BE2C (cell line): Measurements from ENCODE around the gene TSPAN16.

ENCODE experiments used
- DNase-seq: peaks from one replicate; pipeline ENCODE4 v3.0.0-alpha.2; 2020
- H3K27me3 ChIP-seq: fragments of 250-450 bp; sonication (Bioruptor Pico); 2 replicates; pipeline ENCODE4 v1.5.1; 2020; ENCODE audit warnings: mild to moderate bottlenecking
- H3K36me3 ChIP-seq: fragments of 250-450 bp; sonication (Bioruptor Pico); 2 replicates; pipeline ENCODE4 v1.5.1; 2020; ENCODE audit warnings: mild to moderate bottlenecking
- H3K4me1 ChIP-seq: fragments of 250-450 bp; sonication (Bioruptor Pico); 2 replicates; pipeline ENCODE4 v1.5.1; 2020
- H3K4me3 ChIP-seq: 2 replicates; pipeline ENCODE4 v1.5.1; 2011; ENCODE audit warnings: low read depth, low read length
- H3K9me3 ChIP-seq: fragments of 250-450 bp; sonication (Bioruptor Pico); 2 replicates; pipeline ENCODE4 v1.5.1; 2020
- TF ChIP-seq, protein P1 (sequence below): IDR thresholded peaks from 2 replicates; pipeline ENCODE4 v1.5.1; 2012; ENCODE audit warnings: mild to moderate bottlenecking, low read depth, low read length

Gene TSPAN16

GRCh38 chr19:11288349-11288748, 7.6 kb upstream of the TSPAN16 start:
- no peak for DNase-seq
- no peaks in the 10 kb centered on the region for H3K27me3 ChIP-seq

GRCh38 chr19:11290256-11290655, 5.7 kb upstream of the TSPAN16 start:
- Histone ChIP-seq H3K4me1 (no peaks in the 10 kb centered on the region), H3K36me3 (no peaks in the 10 kb centered on the region)
- DNase-seq, result no peak

More at GRCh38 chr19:11288349-11288748, 7.6 kb upstream of the TSPAN16 start:
- Histone ChIP-seq H3K9me3 (no peaks in the 10 kb centered on the region), H3K4me1 (no peaks in the 10 kb centered on the region), H3K4me3 (no peak overlapping the region), H3K36me3 (no peaks in the 10 kb centered on the region)
- TF ChIP-seq, protein P1, sequence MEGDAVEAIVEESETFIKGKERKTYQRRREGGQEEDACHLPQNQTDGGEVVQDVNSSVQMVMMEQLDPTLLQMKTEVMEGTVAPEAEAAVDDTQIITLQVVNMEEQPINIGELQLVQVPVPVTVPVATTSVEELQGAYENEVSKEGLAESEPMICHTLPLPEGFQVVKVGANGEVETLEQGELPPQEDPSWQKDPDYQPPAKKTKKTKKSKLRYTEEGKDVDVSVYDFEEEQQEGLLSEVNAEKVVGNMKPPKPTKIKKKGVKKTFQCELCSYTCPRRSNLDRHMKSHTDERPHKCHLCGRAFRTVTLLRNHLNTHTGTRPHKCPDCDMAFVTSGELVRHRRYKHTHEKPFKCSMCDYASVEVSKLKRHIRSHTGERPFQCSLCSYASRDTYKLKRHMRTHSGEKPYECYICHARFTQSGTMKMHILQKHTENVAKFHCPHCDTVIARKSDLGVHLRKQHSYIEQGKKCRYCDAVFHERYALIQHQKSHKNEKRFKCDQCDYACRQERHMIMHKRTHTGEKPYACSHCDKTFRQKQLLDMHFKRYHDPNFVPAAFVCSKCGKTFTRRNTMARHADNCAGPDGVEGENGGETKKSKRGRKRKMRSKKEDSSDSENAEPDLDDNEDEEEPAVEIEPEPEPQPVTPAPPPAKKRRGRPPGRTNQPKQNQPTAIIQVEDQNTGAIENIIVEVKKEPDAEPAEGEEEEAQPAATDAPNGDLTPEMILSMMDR, result peak; percentile 50

DNA sequence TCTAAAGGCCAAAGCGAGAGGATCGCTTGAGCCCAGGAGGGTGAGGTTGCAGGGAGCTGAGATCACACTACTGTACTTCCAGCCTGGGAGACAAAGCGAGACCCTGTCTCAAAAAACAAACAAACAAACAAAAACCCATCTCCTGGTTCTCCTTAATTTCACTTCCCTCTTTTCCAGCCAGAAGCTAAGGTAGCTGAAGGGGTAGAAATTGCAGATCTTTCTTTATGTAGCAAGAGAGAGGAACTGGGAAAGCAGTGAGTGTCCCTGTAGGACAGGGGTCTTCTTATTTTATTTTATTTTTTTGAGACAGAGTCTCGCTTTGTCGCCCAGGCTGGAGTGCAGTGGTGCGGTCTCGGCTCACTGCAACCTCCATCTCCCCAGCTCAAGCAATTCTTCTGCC, 4.5 kb upstream of the TSPAN16 start:
- Histone ChIP-seq H3K36me3 (no peaks in the 10 kb centered on the region), H3K27me3 (no peaks in the 10 kb centered on the region), H3K4me3 (no peak overlapping the region), H3K9me3 (no peaks in the 10 kb centered on the region), H3K4me1 (no peaks in the 10 kb centered on the region)
- no peak for DNase-seq
- TF ChIP-seq, protein P1, result no peak

More at GRCh38 chr19:11290256-11290655, 5.7 kb upstream of the TSPAN16 start:
- Histone ChIP-seq H3K9me3 (no peaks in the 10 kb centered on the region), H3K4me3 (no peak overlapping the region), H3K27me3 (no peaks in the 10 kb centered on the region)
- TF ChIP-seq, protein P1, result no peak

DNA sequence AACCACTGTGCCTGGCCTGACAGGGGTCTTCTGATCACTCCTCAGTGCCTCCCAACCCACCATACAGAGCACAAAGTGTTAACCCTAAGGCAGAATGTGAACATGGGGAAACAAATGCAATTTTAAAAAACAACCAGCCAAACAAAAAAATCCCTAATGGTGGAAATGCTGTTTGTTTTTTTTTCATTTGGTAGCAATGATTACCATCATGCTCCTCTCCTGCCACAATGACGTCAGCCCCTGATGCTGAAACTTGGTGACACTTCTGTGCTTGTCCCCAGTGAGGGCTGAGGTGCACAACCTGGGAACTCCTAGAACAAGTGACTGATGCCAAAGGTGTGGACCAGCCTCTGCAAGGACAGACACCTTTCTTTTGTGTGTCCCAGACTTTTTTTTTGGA, 4.0 kb upstream of the TSPAN16 start:
- H3K4me3 ChIP-seq, result no peak overlapping the region
- H3K4me1 ChIP-seq, result no peaks in the 10 kb centered on the region
- H3K9me3 ChIP-seq, result no peaks in the 10 kb centered on the region
- DNase-seq, result no peak
- H3K36me3 ChIP-seq, result no peaks in the 10 kb centered on the region
- TF ChIP-seq, protein P1, result no peak
- no peaks in the 10 kb centered on the region for H3K27me3 ChIP-seq

GRCh38 chr19:11293433-11294389, 2.2 kb upstream of the TSPAN16 start:
- H3K36me3 ChIP-seq, result no peaks in the 10 kb centered on the region
- peak; percentile 91 for DNase-seq
- H3K9me3 ChIP-seq, result no peaks in the 10 kb centered on the region
- H3K4me3 ChIP-seq, result peak overlapping the region; percentile 47
- no peaks in the 10 kb centered on the region for H3K27me3 ChIP-seq
- H3K4me1 ChIP-seq, result no peaks in the 10 kb centered on the region
- TF ChIP-seq, protein P1, result peak; percentile 92

GRCh38 chr19:11295180-11295579, 780 bp upstream of the TSPAN16 start:
- H3K36me3 ChIP-seq, result no peaks in the 10 kb centered on the region
- H3K27me3 ChIP-seq, result no peaks in the 10 kb centered on the region
- no peaks in the 10 kb centered on the region for H3K9me3 ChIP-seq
- DNase-seq, result no peak
- H3K4me3 ChIP-seq, result no peak overlapping the region
- TF ChIP-seq, protein P1, result no peak
- H3K4me1 ChIP-seq, result no peaks in the 10 kb centered on the region
